H1 (cell line): ENCODE results near the gene TMEM144. TPM values are rescaled to one million over a fixed set of nuclear protein-coding genes. Genes with fewer than 3 reads are reported as not detected.

Experiments
- CTCF ChIA-PET: fragments of 300-600 bp; sonication (Branson Sonifier 250); formaldehyde crosslinking; loops from one replicate; lab custom pipeline; 2021; ENCODE audit not compliant: partially characterized antibody; lab: Charles Lee
- POLR2A ChIA-PET: fragments of 300-600 bp; sonication (Branson Sonifier 250); formaldehyde crosslinking; loops from one replicate; lab custom pipeline; 2021; ENCODE audit warnings: inconsistent platforms; ENCODE audit not compliant: partially characterized antibody; lab: Charles Lee
- DNase-seq, 2 experiments: peaks; one replicate each; pipeline versions ENCODE4 v3.0.0 to v3.0.0-alpha.2; 2010 to 2022; ENCODE audit warnings: low spot score in 2 of 2, low read depth in 1 of 2, mixed read lengths in 1 of 2
- FAIRE-seq: peaks from 2 replicates; lab custom pipeline; 2011; peaks lifted over from hg19 to GRCh38; lab: Jason Lieb, UNC
- H2AFZ ChIP-seq: 2 replicates; pipeline ENCODE4 v1.8.1; 2012; ENCODE audit warnings: low read length, inconsistent platforms
- H2AK5ac ChIP-seq: 2 replicates; pipeline ENCODE4 v1.6.1; 2013; ENCODE audit warnings: low read depth, low read length
- H2BK120ac ChIP-seq: replicated peaks from 2 replicates; pipeline ENCODE3; 2013; ENCODE audit warnings: low read depth, low read length, inconsistent platforms
- H2BK12ac ChIP-seq: 2 replicates; pipeline ENCODE4 v1.6.1; 2013; ENCODE audit warnings: low read depth, low read length
- H2BK15ac ChIP-seq: 2 replicates; pipeline ENCODE4 v1.6.1; 2013; ENCODE audit warnings: low read length
- H2BK20ac ChIP-seq: 2 replicates; pipeline ENCODE4 v1.6.1; 2013; ENCODE audit warnings: low read length
- H2BK5ac ChIP-seq: 2 replicates; pipeline ENCODE4 v1.6.1; 2013; ENCODE audit warnings: low read depth, low read length
- H3K14ac ChIP-seq: 2 replicates; pipeline ENCODE4 v1.6.1; 2013; ENCODE audit warnings: inconsistent platforms; ENCODE audit not compliant: insufficient read length
- H3K18ac ChIP-seq: 2 replicates; pipeline ENCODE4 v1.6.1; 2013; ENCODE audit warnings: low read length; ENCODE audit errors: extremely low read depth
- H3K23ac ChIP-seq: 2 replicates; pipeline ENCODE4 v1.6.1; 2013; ENCODE audit warnings: inconsistent platforms; ENCODE audit not compliant: insufficient read length
- H3K23me2 ChIP-seq: 2 replicates; pipeline ENCODE4 v1.6.1; 2013; ENCODE audit warnings: low read depth, low read length
- H3K27ac ChIP-seq: 2 replicates; pipeline ENCODE4 v1.6.1; 2011; ENCODE audit warnings: low read depth, low read length, inconsistent platforms
- H3K27me3 ChIP-seq, 4 experiments: replicated peaks in 1 of 4; 1 replicate in 1 of 4; 2 replicates in 3 of 4; pipeline versions ENCODE4 v1.6.1 to v1.8.1; 2011 to 2013; ENCODE audit warnings: low read length in 3 of 4, mild to moderate bottlenecking in 3 of 4, inconsistent platforms in 2 of 4, mixed read lengths in 2 of 4, moderate library complexity in 1 of 4; ENCODE audit not compliant: control insufficient read depth in 3 of 4, insufficient read depth in 3 of 4; ENCODE audit errors: extremely low read depth in 1 of 4
- H3K36me3 ChIP-seq, 4 experiments: 2 replicates each; pipeline versions ENCODE4 v1.6.1 to v1.8.1; 2011 to 2013; ENCODE audit warnings: mild to moderate bottlenecking in 4 of 4, low read length in 3 of 4, moderate library complexity in 2 of 4, control low read depth in 1 of 4, inconsistent platforms in 1 of 4; ENCODE audit not compliant: insufficient read depth in 4 of 4, control insufficient read depth in 2 of 4
- H3K4ac ChIP-seq: replicated peaks from 2 replicates; pipeline ENCODE3; 2013; ENCODE audit warnings: low read length, low read depth, mixed read lengths, inconsistent platforms; ENCODE audit not compliant: insufficient read length
- H3K4me1 ChIP-seq, 4 experiments: replicated peaks in 1 of 4; 1 replicate in 1 of 4; 2 replicates in 3 of 4; pipeline versions ENCODE4 v1.6.1 to v1.8.1; 2011 to 2013; ENCODE audit warnings: low read length in 3 of 4, inconsistent platforms in 2 of 4, mixed read lengths in 1 of 4; ENCODE audit not compliant: insufficient read depth in 4 of 4, control insufficient read depth in 3 of 4
- H3K4me2 ChIP-seq, 2 experiments: 2 replicates each; pipeline versions ENCODE4 v1.6.1 to v1.8.1; 2011 to 2013; ENCODE audit warnings: low read depth in 2 of 2, low read length in 2 of 2, control low read depth in 1 of 2, inconsistent platforms in 1 of 2, mild to moderate bottlenecking in 1 of 2; ENCODE audit not compliant: insufficient read depth in 1 of 2
- H3K4me3 ChIP-seq, 4 experiments: fragments of 200-600, 300-600 bp in 1 of 4; sonication (generic), shearing (Covaris generic), sonication (Bioruptor Twin) in 1 of 4; 2 replicates each; pipeline versions ENCODE4 v1.5.1 to v1.8.1; 2011 to 2016; ENCODE audit warnings: low read length in 4 of 4, low read depth in 3 of 4, control low read depth in 2 of 4, inconsistent platforms in 2 of 4, mild to moderate bottlenecking in 2 of 4, mixed read lengths in 1 of 4, moderate library complexity in 1 of 4; ENCODE audit not compliant: insufficient read depth in 2 of 4; ENCODE audit errors: extremely low read depth in 1 of 4
- H3K56ac ChIP-seq: replicated peaks from 2 replicates; pipeline ENCODE3; 2013; ENCODE audit warnings: low read depth, mild to moderate bottlenecking, mixed read lengths, low read length, inconsistent platforms; ENCODE audit not compliant: insufficient read length
- H3K79me1 ChIP-seq: 2 replicates; pipeline ENCODE4 v1.6.1; 2013; ENCODE audit warnings: low read depth, low read length, control low read depth
- H3K79me2 ChIP-seq, 2 experiments: 2 replicates each; pipeline versions ENCODE4 v1.6.1 to v1.8.1; 2012 to 2013; ENCODE audit warnings: low read length in 2 of 2, mild to moderate bottlenecking in 2 of 2, inconsistent platforms in 1 of 2; ENCODE audit not compliant: insufficient read depth in 2 of 2, control insufficient read depth in 1 of 2
- H3K9ac ChIP-seq, 4 experiments: replicated peaks in 1 of 4; 1 replicate in 1 of 4; 2 replicates in 3 of 4; pipeline versions ENCODE4 v1.6.1 to v1.8.1; 2011 to 2013; ENCODE audit warnings: low read depth in 3 of 4, low read length in 3 of 4, control low read depth in 2 of 4, mild to moderate bottlenecking in 2 of 4, moderate library complexity in 2 of 4, inconsistent platforms in 1 of 4; ENCODE audit errors: extremely low read depth in 1 of 4
- H3K9me3 ChIP-seq, 2 experiments: 2 replicates each; pipeline versions ENCODE4 v1.6.1 to v1.8.1; 2012 to 2013; ENCODE audit warnings: mild to moderate bottlenecking in 2 of 2, moderate library complexity in 2 of 2, control low read depth in 1 of 2, inconsistent platforms in 1 of 2, low read depth in 1 of 2, low read length in 1 of 2, mixed read lengths in 1 of 2; ENCODE audit not compliant: insufficient read depth in 2 of 2
- H4K20me1 ChIP-seq, 2 experiments: replicated peaks in 1 of 2; 2 replicates each; pipeline versions ENCODE3 to v1.8.1; 2011 to 2013; ENCODE audit warnings: inconsistent platforms in 2 of 2, low read length in 2 of 2, mild to moderate bottlenecking in 1 of 2; ENCODE audit not compliant: insufficient read depth in 2 of 2, control insufficient read depth in 1 of 2
- H4K5ac ChIP-seq: 2 replicates; pipeline ENCODE4 v1.6.1; 2013; ENCODE audit warnings: low read length, low read depth, mixed read lengths, inconsistent platforms; ENCODE audit not compliant: insufficient read length
- H4K8ac ChIP-seq: 2 replicates; pipeline ENCODE4 v1.8.0; 2013; ENCODE audit warnings: mild to moderate bottlenecking, moderate library complexity, low read length, inconsistent platforms; ENCODE audit not compliant: insufficient read depth; ENCODE audit errors: extremely low read depth
- H4K91ac ChIP-seq: replicated peaks from 2 replicates; pipeline ENCODE3; 2013; ENCODE audit warnings: low read length, mixed read lengths, inconsistent platforms; ENCODE audit not compliant: insufficient read length
- BCL11A ChIP-seq, 2 experiments: IDR thresholded peaks; one replicate each; pipeline ENCODE4 v1.6.1; 2011; ENCODE audit warnings: low read depth in 2 of 2, low read length in 2 of 2, mild to moderate bottlenecking in 2 of 2
- CEBPB ChIP-seq: IDR thresholded peaks from 2 replicates; pipeline ENCODE4 v1.6.1; 2012; ENCODE audit warnings: low read depth, low read length
- CHD2 ChIP-seq: IDR thresholded peaks from 2 replicates; pipeline ENCODE4 v1.6.1; 2012; ENCODE audit warnings: low read length, improper control_type of control experiment
- E2F6 ChIP-seq: IDR thresholded peaks from 2 replicates; pipeline ENCODE4 v1.6.1; 2012; ENCODE audit warnings: inconsistent platforms
- EGR1 ChIP-seq: IDR thresholded peaks from 2 replicates; pipeline ENCODE4 v1.6.1; 2011; ENCODE audit warnings: low read depth, low read length, borderline replicate concordance
- RAD21 ChIP-seq, 2 experiments: IDR thresholded peaks in 1 of 2; conservative IDR thresholded peaks in 1 of 2; 2 replicates each; pipeline ENCODE4 v1.6.1; 2011; ENCODE audit warnings: low read depth in 2 of 2, low read length in 2 of 2, improper control_type of control experiment in 1 of 2, inconsistent platforms in 1 of 2, mild to moderate bottlenecking in 1 of 2, moderate library complexity in 1 of 2
- SAP30 ChIP-seq: fragments of 300-600 bp; sonication (generic); IDR thresholded peaks from 2 replicates; pipeline ENCODE4 v1.7.1; 2012; ENCODE audit warnings: low read length, moderate library complexity, mild to moderate bottlenecking, inconsistent platforms; ENCODE audit not compliant: insufficient read depth, insufficient replicate concordance
- SRF ChIP-seq: IDR thresholded peaks from 2 replicates; pipeline ENCODE4 v1.6.1; 2011; ENCODE audit warnings: mild to moderate bottlenecking, low read depth, low read length, moderate library complexity
- SUZ12 ChIP-seq: fragments of 200-600 bp; sonication (generic); IDR thresholded peaks from 2 replicates; pipeline ENCODE4 v1.6.1; 2012; ENCODE audit warnings: mild to moderate bottlenecking, inconsistent platforms, low read length, moderate library complexity, mixed read lengths
- TCF12 ChIP-seq: IDR thresholded peaks from 2 replicates; pipeline ENCODE4 v1.6.1; 2011; ENCODE audit warnings: low read depth, mild to moderate bottlenecking, low read length
- ZNF274 ChIP-seq: IDR thresholded peaks from 2 replicates; pipeline ENCODE4 v1.7.0; 2012; ENCODE audit warnings: low read length, borderline replicate concordance; ENCODE audit errors: extremely low read depth
- WGBS, 2 experiments: shearing (Covaris generic) in 1 of 2; methylation state at CpG; one replicate each; pipeline versions ENCODE4 v1.1.6 to v1.1.7; 2013 to 2015; ENCODE audit warnings: low lambda C conversion rate in 2 of 2, mixed read lengths in 2 of 2, inconsistent platforms in 1 of 2, low coverage in 1 of 2, missing lambda C conversion rate in 1 of 2; ENCODE audit not compliant: insufficient replicate concordance in 2 of 2, insufficient coverage in 1 of 2, insufficient read length in 1 of 2; ENCODE audit errors: extremely low coverage in 1 of 2, missing lambda C conversion rate in 1 of 2; 5-methylcytosine and 5-hydroxymethylcytosine counted together
- polyA plus RNA-seq, 7 experiments: library from polyadenylated mRNA; depleted of rRNA in 3 of 7; stranded (reverse) in 5 of 7; unstranded in 2 of 7; fragments of >200 nt in 5 of 7; fragments of 200-250 nt in 2 of 7; gene quantifications; 1 replicate in 5 of 7; 2 replicates in 1 of 7; 4 replicates in 1 of 7; pipeline versions ENCODE4 v1.2.1 to v1.2.3, GENCODE V29; 2011 to 2013; ENCODE audit warnings: missing spikeins in 2 of 7, mixed read lengths in 2 of 7
- total RNA-seq: library from RNA; stranded (reverse); fragmentation: NEBNext Ultra II Directional; extraction: Animal tissue kit (Norgen Biotek cat#: 25700); gene quantifications from 2 replicates; pipeline ENCODE4 v1.2.1, GENCODE V29; 2021

The TMEM144 gene
- total and polyA plus RNA-seq, 2 of the 8 experiments (the other 6 are each of a cell fraction or from before 2014, with no cell fraction given): 1.9 to 2.6 TPM

GRCh38 chr4:158195297-158195696, 15.0 kb upstream of the TMEM144 start:
- H3K4me3 ChIP-seq: no peak overlapping the region
- H3K27ac ChIP-seq: no peak overlapping the region
- no peak overlapping the region for H3K56ac ChIP-seq
- TF ChIP-seq ZNF274 (no peak), CHD2 (no peak), TCF12 (no peak), SRF (no peak), E2F6 (no peak), SAP30 (no peak), SUZ12 (no peak), BCL11A (IDR thresholded peaks at IDR 0.05; ENCODE audit: low read depth in 2 of 2, low read length in 2 of 2) (no peak), EGR1 (no peak), CEBPB (no peak), RAD21 (IDR thresholded peaks at IDR 0.05 in 1 of 2, conservative IDR thresholded peaks at IDR 0.05 in 1 of 2; ENCODE audit: low read depth in 2 of 2, low read length in 2 of 2) (no peak)
- no peak overlapping the region for H2AK5ac ChIP-seq
- no peak overlapping the region for H4K5ac ChIP-seq
- FAIRE-seq: no peak
- no peak overlapping the region for H2BK12ac ChIP-seq
- no peak overlapping the region for H3K4ac ChIP-seq
- H3K9ac ChIP-seq: no peak overlapping the region
- no peaks in the 10 kb centered on the region for H3K23me2 ChIP-seq
- no peaks in the 10 kb centered on the region for H3K4me1 ChIP-seq
- no peak overlapping the region for H2AFZ ChIP-seq
- no peak overlapping the region for H2BK20ac ChIP-seq
- H3K36me3 ChIP-seq: no peaks in the 10 kb centered on the region
- H2BK15ac ChIP-seq: no peak overlapping the region
- H4K91ac ChIP-seq: no peak overlapping the region
- H3K14ac ChIP-seq: no peak overlapping the region
- no peak overlapping the region for H3K4me2 ChIP-seq
- H3K23ac ChIP-seq: no peak overlapping the region
- H2BK5ac ChIP-seq: no peak overlapping the region
- POLR2A ChIA-PET: interaction anchor here (0.6 kb wide), 1 partner anchor 1003 kb away, joined by 3 read pairs; no protein-coding TSS in a partner anchor
- WGBS, 2 experiments: 94% methylated on average over 1 of the region's 1 CpG; no CpG with 5 or more reads in 1 of the 2 experiments
- H4K20me1 ChIP-seq: no peaks in the 10 kb centered on the region
- CTCF ChIA-PET: interaction anchor here (1.2 to 7.6 kb wide), 5 partner anchors 8 to 59 kb away, joined by 3 to 102 read pairs (median 6); no protein-coding TSS in a partner anchor
- H3K27me3 ChIP-seq: no peaks in the 10 kb centered on the region
- no peak overlapping the region for H4K8ac ChIP-seq
- no peaks in the 10 kb centered on the region for H3K79me2 ChIP-seq
- no peaks in the 10 kb centered on the region for H3K79me1 ChIP-seq
- no peak overlapping the region for H3K18ac ChIP-seq
- no peaks in the 10 kb centered on the region for H3K9me3 ChIP-seq
- H2BK120ac ChIP-seq: no peak overlapping the region
- no peak for DNase-seq
